ENCODE measurements around the gene RAD18.

Gene RAD18

GRCh38 chr3:8985876-8986275 lies 22.6 kb upstream of the RAD18 start:
- DNase-seq (ENCODE audit: low read depth in 2 of 2), result no peak

- DNase-seq (ENCODE audit: low read depth in 2 of 2), result no peak
These were observed 22.1 kb upstream of the RAD18 start for GRCh38 chr3:8985411-8985831.

GRCh38 chr3:8984526-8984925 lies 21.3 kb upstream of the RAD18 start:
- no peak for DNase-seq (ENCODE audit: low read depth in 2 of 2)

GRCh38 chr3:8984081-8984480 lies 20.8 kb upstream of the RAD18 start:
- no peak for DNase-seq (ENCODE audit: low read depth in 2 of 2)

- no peak for DNase-seq (ENCODE audit: low read depth in 2 of 2)
These were observed 20.3 kb upstream of the RAD18 start for GRCh38 chr3:8983591-8983990.

DNA sequence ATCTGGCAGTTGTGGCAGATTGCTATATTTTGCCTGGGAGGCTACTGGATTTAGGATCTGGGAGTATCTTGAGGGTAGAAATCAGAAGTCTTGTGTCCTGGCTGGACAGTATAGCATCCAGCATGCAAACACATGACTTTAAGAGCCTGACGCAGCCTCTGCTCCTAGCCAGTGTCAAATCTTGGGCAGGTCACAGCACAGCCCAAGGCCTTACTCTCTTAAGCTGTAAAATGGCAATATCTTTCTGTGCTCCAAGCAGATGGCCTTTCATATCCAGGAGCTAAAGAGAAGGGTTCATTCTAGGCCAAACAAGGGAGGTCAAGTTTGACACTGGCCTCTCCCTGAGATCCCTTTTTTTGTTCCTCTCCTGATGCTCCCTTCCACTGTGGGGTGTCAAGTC lies 19.8 kb upstream of the RAD18 start:
- no peak for DNase-seq (ENCODE audit: low read depth in 2 of 2)

- DNase-seq (ENCODE audit: low read depth in 2 of 2), result peak; percentile 33
These were observed 19.2 kb upstream of the RAD18 start for GRCh38 chr3:8982509-8982908.

DNA sequence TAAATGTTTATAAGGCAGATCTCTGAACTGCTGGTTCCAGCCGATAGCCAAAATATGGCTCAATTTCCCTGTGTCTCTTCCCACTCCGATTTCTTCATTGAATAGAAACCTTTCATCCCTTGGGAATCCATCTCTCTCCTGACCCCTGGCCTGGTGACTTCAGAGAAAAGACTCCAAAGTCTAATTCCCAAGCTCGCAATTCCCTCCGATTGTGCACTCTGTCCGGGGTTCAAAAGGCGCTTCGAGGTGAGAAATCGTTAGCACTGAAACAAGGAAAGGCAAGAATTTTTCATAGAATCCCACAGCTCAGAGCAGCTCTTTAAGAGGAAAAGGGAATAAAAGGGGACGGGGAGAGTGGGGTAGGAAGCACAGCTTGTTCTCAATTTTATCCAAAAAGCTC lies 18.4 kb upstream of the RAD18 start:
- DNase-seq (ENCODE audit: low read depth in 2 of 2), result no peak

- DNase-seq (ENCODE audit: low read depth in 2 of 2), result no peak
These were observed 18.0 kb upstream of the RAD18 start for GRCh38 chr3:8981296-8981695.

- no peak for DNase-seq (ENCODE audit: low read depth in 2 of 2)
These were observed 17.5 kb upstream of the RAD18 start for GRCh38 chr3:8980756-8981257.

DNA sequence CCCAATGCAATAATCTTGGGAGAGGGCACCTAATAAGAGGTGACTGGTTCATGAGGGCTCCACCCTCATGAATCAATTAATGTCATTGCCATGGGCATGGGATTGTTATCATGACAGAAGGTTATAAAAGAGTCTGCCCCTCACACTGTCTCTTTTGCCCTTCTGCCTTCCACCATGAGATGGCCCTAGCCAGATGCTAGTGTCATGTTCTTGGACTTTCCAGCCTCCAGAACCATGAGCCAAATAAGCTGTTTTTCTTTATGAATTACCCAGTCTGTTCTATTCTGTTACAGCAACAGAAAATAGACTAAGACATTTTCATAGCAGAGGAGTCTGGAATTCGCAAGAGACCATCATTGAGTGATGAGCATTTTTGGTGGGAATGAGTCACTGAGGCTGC lies 16.0 kb upstream of the RAD18 start:
- no peak for DNase-seq (ENCODE audit: low read depth in 2 of 2)

DNA sequence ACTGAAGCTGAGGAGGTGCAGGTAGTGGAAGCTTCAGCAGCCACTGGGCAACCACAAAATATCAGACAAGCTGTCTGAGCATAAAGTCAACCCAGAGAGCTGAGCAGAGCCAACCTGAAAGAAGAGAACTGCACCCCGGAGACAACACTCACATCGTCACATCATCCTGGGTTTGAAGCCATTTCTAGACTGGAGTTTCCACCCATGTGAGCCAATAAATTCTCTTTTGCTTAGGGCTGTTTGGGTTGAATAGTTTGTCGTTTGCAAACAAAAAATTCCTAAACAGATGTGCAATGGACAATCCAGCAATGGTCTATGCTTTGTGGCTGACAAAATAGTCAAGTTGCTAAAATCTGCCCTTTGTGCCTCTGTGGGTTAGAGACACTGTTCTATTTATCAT lies 15.3 kb upstream of the RAD18 start:
- no peak for DNase-seq (ENCODE audit: low read depth in 2 of 2)

DNA sequence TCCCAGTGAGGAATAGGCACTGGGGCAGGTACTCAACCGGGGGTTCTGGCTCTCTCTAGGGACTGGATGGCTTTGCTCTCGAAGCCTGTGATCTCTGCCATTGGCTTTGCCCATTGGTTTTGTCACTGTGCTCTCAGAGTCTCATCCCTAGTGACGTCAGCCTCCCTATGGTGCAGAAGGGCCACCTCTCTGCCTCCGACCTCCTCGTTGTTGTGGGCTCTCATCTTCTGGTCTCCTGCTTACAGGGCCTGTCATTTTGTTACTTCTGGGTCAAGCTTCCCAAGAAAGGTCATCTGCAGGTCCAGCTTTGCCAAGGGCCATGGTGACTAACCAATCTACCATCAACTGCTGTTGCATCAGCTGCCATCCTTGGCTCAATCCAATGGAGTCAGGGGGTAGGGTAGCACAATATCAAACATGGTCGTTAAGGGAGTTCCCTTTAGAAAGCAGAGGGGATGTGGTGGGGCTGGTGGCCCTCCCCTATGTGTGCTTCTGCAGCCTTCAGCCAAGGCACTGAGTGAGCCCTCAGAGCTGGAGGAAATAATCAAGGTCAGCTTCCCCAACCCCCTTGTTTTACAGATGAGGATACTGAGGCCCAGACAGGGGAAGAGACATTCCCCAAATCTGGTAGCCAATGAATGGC lies 13.4 kb upstream of the RAD18 start:
- DNase-seq (ENCODE audit: low read depth in 2 of 2), result no peak

- no peak for DNase-seq (ENCODE audit: low read depth in 2 of 2)
These were observed 12.1 kb upstream of the RAD18 start for GRCh38 chr3:8975081-8976020.

DNA sequence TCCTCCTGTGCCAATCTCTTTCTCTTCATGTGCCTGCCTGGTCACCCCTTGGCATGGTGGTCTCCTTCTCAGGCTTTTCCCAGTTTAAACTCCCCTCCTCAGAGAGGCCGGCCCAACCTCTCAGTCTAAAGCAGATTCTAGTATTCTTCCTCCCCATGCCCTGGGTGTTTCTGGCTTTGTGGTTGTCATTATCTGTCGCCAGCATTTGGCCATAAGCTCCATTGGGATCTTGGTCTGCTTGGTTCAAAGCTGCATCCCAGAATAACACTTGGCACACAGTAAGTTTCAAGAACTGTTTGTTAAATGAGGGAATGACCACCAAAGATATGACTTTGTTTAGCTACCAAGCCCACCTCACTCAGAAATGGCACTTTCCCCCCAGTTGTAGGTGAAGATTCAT lies 11.2 kb upstream of the RAD18 start:
- no peak for DNase-seq (ENCODE audit: low read depth in 2 of 2)

- no peak for DNase-seq (ENCODE audit: low read depth in 2 of 2)
These were observed 9.4 kb upstream of the RAD18 start for GRCh38 chr3:8972639-8973038.

DNA sequence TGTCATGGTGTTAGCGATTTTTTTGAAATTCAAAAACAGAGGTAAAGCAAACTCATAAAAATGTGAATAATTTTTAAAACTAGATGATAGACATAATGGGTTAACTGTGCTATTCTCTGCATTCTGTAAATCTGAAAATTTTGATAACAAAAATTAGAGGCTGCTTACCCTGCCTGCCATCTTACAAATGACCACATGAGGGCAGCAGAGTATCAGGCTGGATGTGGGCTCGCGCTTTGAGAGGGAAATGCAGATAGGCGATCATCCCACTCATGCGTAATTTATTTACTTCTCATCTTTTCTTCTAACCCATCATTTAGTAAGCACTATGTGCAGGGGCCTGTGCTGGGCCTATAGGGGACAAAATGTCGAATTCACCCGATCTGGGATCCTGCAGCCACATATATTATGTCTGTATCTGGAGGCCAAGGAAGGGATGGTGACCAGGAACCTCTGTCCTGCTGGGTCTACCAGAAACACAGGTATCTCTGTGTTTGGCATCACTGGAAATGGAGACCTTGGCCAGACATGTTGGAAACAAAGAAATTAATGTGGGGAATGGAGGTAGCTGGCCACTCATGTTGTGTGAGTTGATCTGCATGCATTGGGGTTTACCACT lies 7.8 kb upstream of the RAD18 start:
- DNase-seq (ENCODE audit: low read depth in 2 of 2), result peak in 1 of 2 experiments; percentile 28

DNA sequence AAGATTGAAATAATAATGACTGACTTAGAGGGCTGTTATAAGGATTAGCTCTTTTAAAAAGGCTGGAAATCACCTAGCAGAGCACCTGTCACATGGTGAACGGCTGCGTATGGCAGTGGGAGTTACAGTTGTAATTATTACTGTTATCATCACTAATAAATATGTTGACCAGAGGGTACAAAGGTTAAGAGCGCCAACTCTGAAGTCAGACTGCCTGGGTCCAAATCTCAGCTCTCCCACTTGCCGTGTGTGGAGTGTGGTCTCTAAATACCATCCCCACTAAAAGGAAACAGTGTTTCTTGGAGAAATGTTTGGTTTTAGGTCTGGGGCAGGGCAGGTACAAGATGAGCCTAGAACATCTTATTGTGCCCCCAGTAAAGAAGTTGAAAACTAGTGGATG lies 6.0 kb upstream of the RAD18 start:
- no peak for DNase-seq (ENCODE audit: low read depth in 2 of 2)

DNA sequence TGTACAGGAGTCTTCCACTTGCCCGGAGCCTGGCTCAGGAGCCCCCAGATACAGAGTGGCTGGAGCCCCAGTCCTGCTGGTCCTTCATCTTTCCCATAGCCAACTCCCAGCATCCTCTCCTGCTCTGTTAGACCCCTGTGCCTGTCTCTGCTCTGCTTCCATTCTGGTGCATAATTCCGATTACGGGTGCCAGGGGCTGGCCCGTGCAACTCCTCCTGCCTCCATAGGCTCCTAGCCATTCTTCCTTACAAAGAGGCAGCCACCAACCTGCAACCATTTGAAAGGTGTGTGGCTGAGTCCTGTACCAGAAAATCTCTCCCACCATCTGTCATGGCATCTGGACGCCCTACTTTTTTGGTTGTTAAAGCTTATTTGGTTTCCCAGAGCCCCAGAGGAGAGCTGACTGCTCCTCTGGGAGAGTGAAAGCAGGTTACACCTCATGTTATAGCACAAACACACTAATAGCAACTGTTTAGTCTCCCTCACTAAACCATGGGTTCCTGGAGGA lies 5.2 kb upstream of the RAD18 start:
- no peak for DNase-seq (ENCODE audit: low read depth in 2 of 2)

DNA sequence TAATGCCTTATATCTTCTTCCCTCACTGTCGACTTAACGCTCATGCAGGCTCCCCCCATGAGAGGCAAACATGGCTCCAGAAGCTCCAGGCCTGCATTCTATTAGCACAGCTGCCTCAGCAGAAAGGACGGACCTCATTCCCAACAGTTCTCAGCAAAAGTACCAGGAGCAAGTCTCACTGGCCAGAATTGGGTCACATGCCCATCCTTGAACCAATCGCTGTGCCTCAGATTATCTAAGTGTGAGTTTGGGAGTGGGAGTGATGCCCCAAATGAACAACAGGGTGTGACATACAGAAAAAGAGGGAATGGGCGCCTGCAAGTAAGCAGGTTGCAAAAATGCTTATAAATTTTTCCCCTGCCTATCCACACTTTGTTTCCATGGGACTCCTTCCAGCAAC lies 4.3 kb upstream of the RAD18 start:
- DNase-seq (ENCODE audit: low read depth in 2 of 2), result no peak

DNA sequence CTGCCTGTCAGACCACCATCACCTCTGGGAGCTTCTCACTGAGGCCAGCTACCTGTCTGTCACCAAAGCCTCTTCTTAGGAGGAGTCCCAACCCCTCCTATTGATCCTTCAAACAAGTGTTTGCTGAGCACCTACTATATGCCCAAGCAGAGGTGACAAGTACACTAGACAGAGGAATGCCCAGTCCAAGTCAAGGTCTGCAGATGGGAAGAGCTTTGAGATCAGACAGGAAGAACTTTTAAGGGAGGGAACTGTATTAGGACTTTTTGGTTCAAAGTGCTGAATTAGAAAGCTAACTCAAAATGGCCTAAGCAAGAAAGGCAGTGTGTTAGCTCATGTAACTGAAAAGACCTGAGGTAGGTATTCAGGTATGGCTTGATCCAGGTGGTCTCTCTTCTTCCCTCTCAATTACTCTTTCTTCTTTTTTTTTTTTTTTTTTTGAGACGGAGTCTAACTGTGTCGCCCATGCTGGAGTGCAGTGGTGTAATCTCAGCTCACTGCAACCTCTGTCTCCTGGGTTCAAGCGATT lies 3.6 kb upstream of the RAD18 start:
- no peak for DNase-seq (ENCODE audit: low read depth in 2 of 2)

GRCh38 chr3:8966150-8966819 lies 3.0 kb upstream of the RAD18 start:
- DNase-seq (ENCODE audit: low read depth in 2 of 2), result no peak

Data from fibroblast of skin of left biceps (primary cell).